IMR-90 (cell line): ENCODE measurements around the gene MACO1. TPM values are rescaled to one million over a fixed set of nuclear protein-coding genes. Genes with fewer than 3 reads are reported as not detected.

Experiments used
- ATAC-seq: fragments of 200-7000 bp; cut with Tn5 transposase; 2 replicates; pipeline ENCODE4 v1.9.1; 2020; ENCODE audit warnings: low read depth, mild to moderate bottlenecking, moderate library complexity
- BruUV-seq: library from RNA; stranded (reverse); fragments of 400-500 nt; replicated peaks from 2 replicates; lab custom pipeline; 2021; lab: Mats Ljungman, UMichigan
- CTCF ChIA-PET: fragments of 300-600 bp; formaldehyde crosslinking; extraction: SDS; loops from one replicate; lab custom pipeline; 2021; ENCODE audit warnings: antibody characterized with exemption; lab: Yijun Ruan, JAX
- POLR2A ChIA-PET: fragments of 300-600 bp; sonication (Branson Sonifier 250); formaldehyde crosslinking; loops from one replicate; lab custom pipeline; 2022; ENCODE audit warnings: antibody characterized with exemption; ENCODE audit not compliant: unreplicated experiment; lab: Charles Lee
- DNase-seq: peaks from one replicate; pipeline ENCODE4 v3.0.0; 2013
- H2AFZ ChIP-seq: replicated peaks from 2 replicates; pipeline ENCODE3; 2013; ENCODE audit warnings: low read length, mild to moderate bottlenecking; ENCODE audit not compliant: poor library complexity
- H2AK5ac ChIP-seq: 2 replicates; pipeline ENCODE4 v1.6.1; 2013; ENCODE audit warnings: low read depth, low read length, inconsistent platforms
- H2AK9ac ChIP-seq: replicated peaks from 2 replicates; pipeline ENCODE3; 2013; ENCODE audit warnings: mild to moderate bottlenecking, low read depth, low read length, moderate library complexity; ENCODE audit not compliant: poor library complexity
- H2BK120ac ChIP-seq: 2 replicates; pipeline ENCODE4 v1.6.1; 2013; ENCODE audit warnings: low read depth, low read length, inconsistent platforms
- H2BK15ac ChIP-seq: 3 replicates; pipeline ENCODE4 v1.6.1; 2013; ENCODE audit warnings: low read depth, low read length, inconsistent platforms
- H2BK20ac ChIP-seq: 2 replicates; pipeline ENCODE4 v1.6.1; 2013; ENCODE audit warnings: low read depth, mild to moderate bottlenecking, inconsistent platforms, low read length, moderate library complexity
- H2BK5ac ChIP-seq: 2 replicates; pipeline ENCODE4 v1.6.1; 2013; ENCODE audit warnings: mild to moderate bottlenecking, low read depth, low read length, inconsistent platforms; ENCODE audit not compliant: poor library complexity, severe bottlenecking
- H3K14ac ChIP-seq: replicated peaks from 2 replicates; pipeline ENCODE4 v1.6.1; 2013; ENCODE audit warnings: low read depth, low read length, inconsistent platforms
- H3K18ac ChIP-seq: 2 replicates; pipeline ENCODE4 v1.6.1; 2013; ENCODE audit warnings: low read depth, low read length, control low read depth
- H3K23ac ChIP-seq: 2 replicates; pipeline ENCODE4 v1.6.1; 2013; ENCODE audit warnings: low read depth, low read length, inconsistent platforms
- H3K27ac ChIP-seq: 2 replicates; pipeline ENCODE4 v1.5.1; 2013; ENCODE audit warnings: mild to moderate bottlenecking, control low read depth, low read length; ENCODE audit not compliant: insufficient read depth
- H3K27me3 ChIP-seq: 2 replicates; pipeline ENCODE4 v1.6.1; 2013; ENCODE audit warnings: low read length; ENCODE audit not compliant: control insufficient read depth, insufficient read depth
- H3K36me3 ChIP-seq: 2 replicates; pipeline ENCODE4 v1.6.1; 2013; ENCODE audit warnings: low read length, mixed read lengths; ENCODE audit not compliant: control insufficient read depth, insufficient read depth
- H3K4ac ChIP-seq: 2 replicates; pipeline ENCODE4 v1.6.1; 2013; ENCODE audit warnings: low read depth, low read length, inconsistent platforms
- H3K4me1 ChIP-seq: 2 replicates; pipeline ENCODE4 v1.6.1; 2013; ENCODE audit warnings: low read length, mixed read lengths; ENCODE audit not compliant: control insufficient read depth, insufficient read depth
- H3K4me2 ChIP-seq: 2 replicates; pipeline ENCODE4 v1.6.1; 2013; ENCODE audit warnings: low read depth, mild to moderate bottlenecking, control low read depth, low read length, moderate library complexity
- H3K4me3 ChIP-seq: 2 replicates; pipeline ENCODE4 v1.5.1; 2013; ENCODE audit warnings: low read depth, mild to moderate bottlenecking, control low read depth, low read length, moderate library complexity; ENCODE audit not compliant: insufficient read depth
- H3K56ac ChIP-seq: 2 replicates; pipeline ENCODE4 v1.6.1; 2013; ENCODE audit warnings: low read length, inconsistent platforms; ENCODE audit not compliant: insufficient read depth; ENCODE audit errors: extremely low read depth
- H3K79me1 ChIP-seq, 2 experiments: 2 replicates each; pipeline ENCODE4 v1.6.1; 2013; ENCODE audit warnings: low read length in 2 of 2, inconsistent platforms in 1 of 2, low read depth in 1 of 2
- H3K9ac ChIP-seq: 2 replicates; pipeline ENCODE4 v1.6.1; 2013; ENCODE audit warnings: low read depth, low read length, control low read depth
- H3K9me1 ChIP-seq: 2 replicates; pipeline ENCODE4 v1.6.1; 2013; ENCODE audit warnings: low read length, inconsistent platforms; ENCODE audit not compliant: insufficient read depth
- H3K9me3 ChIP-seq: 2 replicates; pipeline ENCODE4 v1.6.1; 2013; ENCODE audit warnings: low read length; ENCODE audit not compliant: control insufficient read depth, insufficient read depth
- H4K20me1 ChIP-seq: 2 replicates; pipeline ENCODE4 v1.6.1; 2013; ENCODE audit warnings: low read length, inconsistent platforms; ENCODE audit not compliant: insufficient read depth
- H4K5ac ChIP-seq: 2 replicates; pipeline ENCODE4 v1.6.1; 2013; ENCODE audit warnings: mild to moderate bottlenecking, low read depth, low read length, control low read depth
- H4K8ac ChIP-seq, 2 experiments: 2 replicates each; pipeline ENCODE4 v1.6.1; 2013; ENCODE audit warnings: low read depth in 2 of 2, low read length in 2 of 2, control low read depth in 1 of 2, inconsistent platforms in 1 of 2
- H4K91ac ChIP-seq: 2 replicates; pipeline ENCODE4 v1.6.1; 2013; ENCODE audit warnings: low read depth, low read length, inconsistent platforms; ENCODE audit not compliant: insufficient read depth
- BHLHE40 ChIP-seq: fragments of 150-350 bp; IDR thresholded peaks from 2 replicates; pipeline ENCODE4 v1.6.1; 2016; ENCODE audit warnings: mild to moderate bottlenecking, low read depth, low read length
- CEBPB ChIP-seq: IDR thresholded peaks from 2 replicates; pipeline ENCODE4 v1.6.1; 2012; ENCODE audit warnings: low read depth, low read length, improper control_type of control experiment
- CHD1 ChIP-seq: IDR thresholded peaks from 2 replicates; pipeline ENCODE4 v1.6.1; 2012; ENCODE audit warnings: low read depth, low read length, improper control_type of control experiment
- CTCF ChIP-seq: conservative IDR thresholded peaks from 2 replicates; pipeline ENCODE4 v1.5.1; 2012; ENCODE audit warnings: mild to moderate bottlenecking, low read depth, low read length, improper control_type of control experiment
- ELK1 ChIP-seq: fragments of 150-350 bp; IDR thresholded peaks from 2 replicates; pipeline ENCODE4 v1.6.1; 2016; ENCODE audit warnings: low read depth, mild to moderate bottlenecking, low read length, moderate library complexity, borderline replicate concordance
- FOS ChIP-seq: fragments of 150-350 bp; IDR thresholded peaks from 2 replicates; pipeline ENCODE4 v1.6.1; 2016; ENCODE audit warnings: low read depth, low read length
- MAFK ChIP-seq: IDR thresholded peaks from 2 replicates; pipeline ENCODE4 v1.6.1; 2012; ENCODE audit warnings: low read depth, low read length, improper control_type of control experiment
- MAZ ChIP-seq: IDR thresholded peaks from 2 replicates; pipeline ENCODE4 v1.6.1; 2012; ENCODE audit warnings: low read depth, mild to moderate bottlenecking, low read length, improper control_type of control experiment, moderate library complexity, borderline replicate concordance
- NFE2L2 ChIP-seq: fragments of 150-350 bp; IDR thresholded peaks from 2 replicates; pipeline ENCODE4 v1.6.1; 2016; ENCODE audit warnings: low read depth, mild to moderate bottlenecking, low read length
- POLR2A ChIP-seq: IDR thresholded peaks from 2 replicates; pipeline ENCODE4 v1.6.1; 2012; ENCODE audit warnings: mild to moderate bottlenecking, low read depth, low read length
- RAD21 ChIP-seq: IDR thresholded peaks from 2 replicates; pipeline ENCODE4 v1.6.1; 2012; ENCODE audit warnings: low read length, improper control_type of control experiment
- RCOR1 ChIP-seq: IDR thresholded peaks from 2 replicates; pipeline ENCODE4 v1.6.1; 2012; ENCODE audit warnings: mild to moderate bottlenecking, low read length, improper control_type of control experiment; ENCODE audit not compliant: insufficient replicate concordance
- RFX5 ChIP-seq: IDR thresholded peaks from 2 replicates; pipeline ENCODE4 v1.8.0; 2012; ENCODE audit warnings: low read depth, mild to moderate bottlenecking, low read length, moderate library complexity
- SMC3 ChIP-seq: fragments of 150-350 bp; IDR thresholded peaks from 2 replicates; pipeline ENCODE4 v1.6.1; 2016; ENCODE audit warnings: low read depth, mild to moderate bottlenecking, antibody characterized with exemption, low read length, moderate library complexity
- USF2 ChIP-seq: fragments of 150-350 bp; IDR thresholded peaks from 2 replicates; pipeline ENCODE4 v1.6.1; 2017; ENCODE audit warnings: mild to moderate bottlenecking, antibody characterized with exemption, low read length, low read depth
- WGBS, 2 experiments: methylation state at CpG; one replicate each; pipeline versions ENCODE4 v1.1.5 to v1.1.7; 2013; ENCODE audit warnings: missing lambda C conversion rate in 2 of 2; ENCODE audit not compliant: insufficient read length in 1 of 2; ENCODE audit errors: extremely low coverage in 2 of 2; 5-methylcytosine and 5-hydroxymethylcytosine counted together
- dilution Hi-C: fragments of 300-500 bp; cut with HindIII; formaldehyde crosslinking; loops from one replicate; pipeline ENCODE4 v1.14.3; 2018; ENCODE audit warnings: low sequenced_read_pairs; ENCODE audit not compliant: unreplicated experiment
- in situ Hi-C: fragments of 300-500 bp; cut with MboI; formaldehyde crosslinking; loops from 3 replicates; pipeline ENCODE4 v1.14.3; 2019; ENCODE audit warnings: low sequenced_read_pairs, inconsistent platforms, mixed read lengths
- intact Hi-C: fragments of 100-400 bp; cut with micrococcal nuclease; formaldehyde crosslinking; loops from 2 replicates; pipeline ENCODE4 v1.10.0; 2022
- polyA plus RNA-seq, 3 experiments: library from polyadenylated mRNA; depleted of rRNA; stranded (reverse); fragments of >200 nt; gene quantifications; 2 replicates each; pipeline ENCODE4 v1.2.3, GENCODE V29; 2012; ENCODE audit warnings: low replicate concordance in 1 of 3
- total RNA-seq: library from RNA; depleted of rRNA; stranded (reverse); fragments of >200 nt; gene quantifications from 2 replicates; pipeline ENCODE4 v1.2.3, GENCODE V29; 2012

Gene MACO1
- total and polyA plus RNA-seq, 2 of the 4 experiments (the other 2 are of a cell fraction): 6.8 to 12.7 TPM

- DNase-seq: no peak
- Histone ChIP-seq H2AFZ (no peak overlapping the region), H3K9ac (no peak overlapping the region), H2AK5ac (no peak overlapping the region), H3K79me1 (no peaks in the 10 kb centered on the region), H4K91ac (no peak overlapping the region), H3K4me1 (no peaks in the 10 kb centered on the region), H2AK9ac (no peak overlapping the region), H3K4ac (no peak overlapping the region), H2BK120ac (no peak overlapping the region), H4K5ac (no peak overlapping the region), H2BK15ac (no peak overlapping the region), H3K9me1 (peaks cover 5% of the 10 kb centered on the region; the same call in 1 of the 2 replicates), H3K4me3 (no peak overlapping the region), H3K23ac (no peak overlapping the region), H3K27ac (no peak overlapping the region), H4K20me1 (no peaks in the 10 kb centered on the region), H3K56ac (no peak overlapping the region), H3K18ac (no peak overlapping the region), H2BK20ac (no peak overlapping the region), H4K8ac (no peak overlapping the region), H3K14ac (no peak overlapping the region), H3K36me3 (no peaks in the 10 kb centered on the region), H3K4me2 (no peak overlapping the region), H3K27me3 (peaks cover 25% of the 10 kb centered on the region), H3K9me3 (peaks cover 11% of the 10 kb centered on the region), H2BK5ac (no peak overlapping the region)
- ATAC-seq: no peak
- intact Hi-C loops: loop anchor here (10.0 kb wide), 1 partner anchor 242 kb away; no protein-coding TSS in a partner anchor
- dilution Hi-C loops: no loop called here
- in situ Hi-C loops: loop anchor here (10.0 kb wide), 1 partner anchor 242 kb away; no protein-coding TSS in a partner anchor
- 90% methylated on average over 2 of the region's 2 CpGs; no CpG with 5 or more reads in 1 of the 2 experiments for WGBS, 2 experiments
- BruUV-seq: no TSS peak
- TF ChIP-seq ELK1: no peak
- TF ChIP-seq CTCF: no peak
- TF ChIP-seq CEBPB: no peak
- no peak for TF ChIP-seq USF2
- no peak for TF ChIP-seq MAFK
- no peak for TF ChIP-seq MAZ
- no peak for TF ChIP-seq RCOR1
- TF ChIP-seq CHD1: no peak
- TF ChIP-seq POLR2A: no peak
- no peak for TF ChIP-seq BHLHE40
- TF ChIP-seq NFE2L2: no peak
- TF ChIP-seq RFX5: no peak
- TF ChIP-seq FOS: no peak
- TF ChIP-seq SMC3: no peak
- no peak for TF ChIP-seq RAD21
- ChIA-PET POLR2A (no interaction called here), CTCF (interaction anchor here (0.6 kb wide), 1 partner anchor 1755 kb away, joined by 3 read pairs; no protein-coding TSS in a partner anchor)
Observed at GRCh38 chr1:25526753-25527152, 96.1 kb downstream of the MACO1 start.
